Stimulated activated naive CD4-positive, alpha-beta T cell (primary cell): ENCODE data around the gene GSTT2.
"Not testable (repeated sequence)": the region's sequence is repeated elsewhere in the genome, so short reads cannot be mapped to it uniquely, and the experiment has no call there.

Experiments used
- DNase-seq, 6 experiments: peaks; one replicate each; lab custom pipeline; 2025; lab: John Stamatoyannopoulos, UW

The GSTT2 gene

GRCh38 chr22:23974836-23975352 lies 5.0 kb upstream of the GSTT2 start:
- not testable (repeated sequence) for DNase-seq

GRCh38 chr22:23977304-23977703 lies 2.6 kb upstream of the GSTT2 start:
- not testable (repeated sequence) for DNase-seq

- not testable (repeated sequence) for DNase-seq
Observed at GRCh38 chr22:23980567-23980966, 633 bp downstream of the GSTT2 start.

GRCh38 chr22:23984430-23984829 lies 4.5 kb downstream of the GSTT2 start:
- DNase-seq = peak in 4 of 6 experiments; percentile 7 to 73 (median 58)

GRCh38 chr22:23986089-23986488 lies 6.2 kb downstream of the GSTT2 start:
- not testable (repeated sequence) for DNase-seq

- not testable (repeated sequence) for DNase-seq
Observed at GRCh38 chr22:23986538-23987178, 6.7 kb downstream of the GSTT2 start.

- DNase-seq = not testable (repeated sequence)
Observed at GRCh38 chr22:23989583-23990244, 9.8 kb downstream of the GSTT2 start.

- not testable (repeated sequence) for DNase-seq
Observed at GRCh38 chr22:23993080-23993479, 13.1 kb downstream of the GSTT2 start.

- not testable (repeated sequence) for DNase-seq
Observed at GRCh38 chr22:23993581-23994177, 13.7 kb downstream of the GSTT2 start.

- DNase-seq = no peak
Observed at GRCh38 chr22:23997092-23997491, 17.2 kb downstream of the GSTT2 start.

- not testable (repeated sequence) for DNase-seq
Observed at GRCh38 chr22:23999779-24000178, 19.8 kb downstream of the GSTT2 start.

- no peak for DNase-seq
Observed at GRCh38 chr22:24001314-24001713, 21.4 kb downstream of the GSTT2 start.

GRCh38 chr22:24002272-24002671 lies 22.3 kb downstream of the GSTT2 start:
- no peak for DNase-seq

GRCh38 chr22:24002851-24003250 lies 22.9 kb downstream of the GSTT2 start:
- DNase-seq = no peak

- no peak for DNase-seq
Observed at GRCh38 chr22:24003887-24004286, 24.0 kb downstream of the GSTT2 start.

- no peak for DNase-seq
Observed at GRCh38 chr22:24005201-24005600, 25.3 kb downstream of the GSTT2 start, which contains the start of gene GSTT4. Gene GSTT4 (minus strand): TSS chr22:24005453. CDS start chr22:24005356, 97 bp downstream.

GRCh38 chr22:24006207-24006913 lies 26.4 kb downstream of the GSTT2 start:
- DNase-seq = no peak

- no peak for DNase-seq
Observed at GRCh38 chr22:24006914-24007214, 26.9 kb downstream of the GSTT2 start.

- DNase-seq = no peak
Observed at GRCh38 chr22:24007253-24008021, 27.5 kb downstream of the GSTT2 start.

- DNase-seq = no peak
Observed at GRCh38 chr22:24008022-24008283, 28.0 kb downstream of the GSTT2 start.

- no peak for DNase-seq
Observed at GRCh38 chr22:24008381-24009226, 28.7 kb downstream of the GSTT2 start.
